ENCODE data around the gene REXO1.
A peak's percentile ranks its signal among the peaks of the same experiment; 100 is the strongest.

The REXO1 gene

GRCh38 chr19:1811472-1811894 lies 36.8 kb downstream of the REXO1 start:
- Histone ChIP-seq H2AFZ (ENCODE audit: low read length) (peak overlapping the region; percentile 76), H3K9me3 (ENCODE audit: insufficient read depth, low read depth, low read length) (no peaks in the 10 kb centered on the region), H3F3A (ENCODE audit: low read depth) (no peaks in the 10 kb centered on the region), H4K20me1 (ENCODE audit: insufficient read depth, low read length, poor library complexity, severe bottlenecking) (no peaks in the 10 kb centered on the region), H3K79me2 (ENCODE audit: insufficient read depth, low read length) (peaks cover 16% of the 10 kb centered on the region; the same call in 1 of the 2 replicates), H3K27me3 (ENCODE audit: insufficient read depth, low read length, poor library complexity, severe bottlenecking) (no peaks in the 10 kb centered on the region), H3K4me1 (ENCODE audit: insufficient read depth, low read length, poor library complexity, severe bottlenecking) (peaks cover 24% of the 10 kb centered on the region), H3K9ac (ENCODE audit: low read depth, low read length, poor library complexity, severe bottlenecking) (peak overlapping the region; percentile 94), H3K4me3 (ENCODE audit: low read length, poor library complexity, severe bottlenecking) (peak overlapping the region; percentile 93), H3K4me2 (ENCODE audit: low read depth, low read length, poor library complexity, severe bottlenecking) (peak overlapping the region; percentile 95), H3K36me3 (ENCODE audit: insufficient read depth, low read length) (peaks cover 5% of the 10 kb centered on the region; the same call in 1 of the 2 replicates), H3K9me2 (replicated peaks; ENCODE audit: low read depth, low read length) (no peaks in the 10 kb centered on the region)
- TF ChIP-seq EZH2phosphoT487 (IDR thresholded peaks at IDR 0.05; ENCODE audit: borderline replicate concordance) (no peak), CTCF (conservative IDR thresholded peaks at IDR 0.05; ENCODE audit: low read length) (no peak)

- Histone ChIP-seq H3K4me1 (ENCODE audit: insufficient read depth, low read length, poor library complexity, severe bottlenecking) (peaks cover 24% of the 10 kb centered on the region), H4K20me1 (ENCODE audit: insufficient read depth, low read length, poor library complexity, severe bottlenecking) (no peaks in the 10 kb centered on the region), H3K4me2 (ENCODE audit: low read depth, low read length, poor library complexity, severe bottlenecking) (peak overlapping the region; percentile 95), H3K36me3 (ENCODE audit: insufficient read depth, low read length) (peaks cover 5% of the 10 kb centered on the region; the same call in 1 of the 2 replicates), H3K27me3 (ENCODE audit: insufficient read depth, low read length, poor library complexity, severe bottlenecking) (no peaks in the 10 kb centered on the region), H3K9ac (ENCODE audit: low read depth, low read length, poor library complexity, severe bottlenecking) (peak overlapping the region; percentile 94), H3F3A (ENCODE audit: low read depth) (no peaks in the 10 kb centered on the region), H3K9me3 (ENCODE audit: insufficient read depth, low read depth, low read length) (no peaks in the 10 kb centered on the region), H3K4me3 (ENCODE audit: low read length, poor library complexity, severe bottlenecking) (peak overlapping the region; percentile 93), H2AFZ (ENCODE audit: low read length) (no peak overlapping the region), H3K79me2 (ENCODE audit: insufficient read depth, low read length) (peaks cover 16% of the 10 kb centered on the region; the same call in 1 of the 2 replicates), H3K9me2 (replicated peaks; ENCODE audit: low read depth, low read length) (no peaks in the 10 kb centered on the region)
- TF ChIP-seq EZH2phosphoT487 (IDR thresholded peaks at IDR 0.05; ENCODE audit: borderline replicate concordance) (no peak), CTCF (conservative IDR thresholded peaks at IDR 0.05; ENCODE audit: low read length) (no peak)
Measured at GRCh38 chr19:1810439-1811160, 37.7 kb downstream of the REXO1 start.

GRCh38 chr19:1809678-1810077 lies 38.6 kb downstream of the REXO1 start:
- no peaks in the 10 kb centered on the region for H3K9me3 ChIP-seq (ENCODE audit: insufficient read depth, low read depth, low read length)
- no peaks in the 10 kb centered on the region for H3F3A ChIP-seq (ENCODE audit: low read depth)
- TF ChIP-seq CTCF (conservative IDR thresholded peaks at IDR 0.05; ENCODE audit: low read length) (peak; percentile 26), EZH2phosphoT487 (IDR thresholded peaks at IDR 0.05; ENCODE audit: borderline replicate concordance) (no peak)
- no peak overlapping the region for H3K4me3 ChIP-seq (ENCODE audit: low read length, poor library complexity, severe bottlenecking)
- H3K4me1 ChIP-seq (ENCODE audit: insufficient read depth, low read length, poor library complexity, severe bottlenecking): peaks cover 24% of the 10 kb centered on the region
- no peaks in the 10 kb centered on the region for H3K9me2 ChIP-seq (replicated peaks; ENCODE audit: low read depth, low read length)
- H3K4me2 ChIP-seq (ENCODE audit: low read depth, low read length, poor library complexity, severe bottlenecking): peak overlapping the region; percentile 95
- H3K27me3 ChIP-seq (ENCODE audit: insufficient read depth, low read length, poor library complexity, severe bottlenecking): no peaks in the 10 kb centered on the region
- no peak overlapping the region for H2AFZ ChIP-seq (ENCODE audit: low read length)
- no peaks in the 10 kb centered on the region for H4K20me1 ChIP-seq (ENCODE audit: insufficient read depth, low read length, poor library complexity, severe bottlenecking)
- H3K36me3 ChIP-seq (ENCODE audit: insufficient read depth, low read length): peaks cover 10% of the 10 kb centered on the region; the same call in 1 of the 2 replicates
- H3K9ac ChIP-seq (ENCODE audit: low read depth, low read length, poor library complexity, severe bottlenecking): no peak overlapping the region
- H3K79me2 ChIP-seq (ENCODE audit: insufficient read depth, low read length): peaks cover 16% of the 10 kb centered on the region; the same call in 1 of the 2 replicates
